Gastroesophageal sphincter (tissue), 3 donors: ENCODE results near the gene NEK9.

Experiments
- CTCF ChIP-seq, 4 experiments: fragments of 200-600 bp in 2 of 4; fragments of 450-650 bp in 2 of 4; sonication (generic) in 1 of 4; IDR thresholded peaks; one replicate each; pipeline ENCODE4 v1.5.1; 2017 to 2019; ENCODE audit warnings: antibody characterized with exemption in 4 of 4, mild to moderate bottlenecking in 2 of 4, moderate library complexity in 2 of 4
- EP300 ChIP-seq: sonication (generic); formaldehyde crosslinking; IDR thresholded peaks from one replicate; pipeline ENCODE4 v1.6.1; 2017; ENCODE audit warnings: antibody characterized with exemption, mild to moderate bottlenecking
- POLR2A ChIP-seq, 2 donors: fragments of 450-650 bp; IDR thresholded peaks; one replicate each; pipeline ENCODE4 v1.6.1; 2017; ENCODE audit warnings: antibody characterized with exemption in 2 of 2, mild to moderate bottlenecking in 2 of 2, moderate library complexity in 1 of 2
- POLR2AphosphoS5 ChIP-seq: sonication (generic); formaldehyde crosslinking; IDR thresholded peaks from one replicate; pipeline ENCODE4 v1.6.1; 2017; ENCODE audit warnings: antibody characterized with exemption

- TF ChIP-seq CTCF (IDR thresholded peaks at IDR 0.05) (peak in 2 of 4 experiments; percentile 8 to 23), POLR2A (IDR thresholded peaks at IDR 0.05) (peak; percentile 55 to 57), EP300 (no peak), POLR2AphosphoS5 (peak; percentile 76)
Observed at GRCh38 chr14:75050852-75051555, 75.8 kb downstream of the NEK9 start, which contains the start of gene MLH3.
